ENCODE measurements around the gene C15orf61. TPM values are rescaled to one million over a fixed set of nuclear protein-coding genes. Genes with fewer than 3 reads are reported as not detected.

Gene C15orf61
- polyA plus RNA-seq, 2 of the 4 experiments (the other 2 are of a cell fraction): 3.6 to 5.9 TPM

GRCh38 chr15:67510597-67511190 lies 10.2 kb upstream of the C15orf61 start:
- TF ChIP-seq, protein P1, sequence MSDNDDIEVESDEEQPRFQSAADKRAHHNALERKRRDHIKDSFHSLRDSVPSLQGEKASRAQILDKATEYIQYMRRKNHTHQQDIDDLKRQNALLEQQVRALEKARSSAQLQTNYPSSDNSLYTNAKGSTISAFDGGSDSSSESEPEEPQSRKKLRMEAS (IDR thresholded peaks at IDR 0.05): no peak
- no peak for TF ChIP-seq ZFP36 (IDR thresholded peaks at IDR 0.05; ENCODE audit: borderline replicate concordance, partially characterized antibody)
- no peak for TF ChIP-seq RNF2 (IDR thresholded peaks at IDR 0.05; ENCODE audit: borderline replicate concordance, low read depth)
- no peak for TF ChIP-seq TFCP2L1 (CRISPR knock-in tag; IDR thresholded peaks at IDR 0.05)
- TF ChIP-seq, protein P2, sequence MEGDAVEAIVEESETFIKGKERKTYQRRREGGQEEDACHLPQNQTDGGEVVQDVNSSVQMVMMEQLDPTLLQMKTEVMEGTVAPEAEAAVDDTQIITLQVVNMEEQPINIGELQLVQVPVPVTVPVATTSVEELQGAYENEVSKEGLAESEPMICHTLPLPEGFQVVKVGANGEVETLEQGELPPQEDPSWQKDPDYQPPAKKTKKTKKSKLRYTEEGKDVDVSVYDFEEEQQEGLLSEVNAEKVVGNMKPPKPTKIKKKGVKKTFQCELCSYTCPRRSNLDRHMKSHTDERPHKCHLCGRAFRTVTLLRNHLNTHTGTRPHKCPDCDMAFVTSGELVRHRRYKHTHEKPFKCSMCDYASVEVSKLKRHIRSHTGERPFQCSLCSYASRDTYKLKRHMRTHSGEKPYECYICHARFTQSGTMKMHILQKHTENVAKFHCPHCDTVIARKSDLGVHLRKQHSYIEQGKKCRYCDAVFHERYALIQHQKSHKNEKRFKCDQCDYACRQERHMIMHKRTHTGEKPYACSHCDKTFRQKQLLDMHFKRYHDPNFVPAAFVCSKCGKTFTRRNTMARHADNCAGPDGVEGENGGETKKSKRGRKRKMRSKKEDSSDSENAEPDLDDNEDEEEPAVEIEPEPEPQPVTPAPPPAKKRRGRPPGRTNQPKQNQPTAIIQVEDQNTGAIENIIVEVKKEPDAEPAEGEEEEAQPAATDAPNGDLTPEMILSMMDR (IDR thresholded peaks at IDR 0.05): no peak
- no peak for FAIRE-seq
- ChIA-PET CTCF (interaction anchor here (1.6 to 2.1 kb wide), 2 partner anchors 11 to 36 kb away, joined by 3 to 8 read pairs; no protein-coding TSS in a partner anchor), POLR2A (interaction anchor here (1.6 kb wide), 1 partner anchor 10 kb away, joined by 4 read pairs; the partner anchor contains the start of gene C15orf61)
- Histone ChIP-seq H3K4me1 (peaks cover 14% of the 10 kb centered on the region; the same call in 2 of the 3 replicates), H3K4me3 (no peak overlapping the region), H3K9me3 (no peaks in the 10 kb centered on the region), H3K27ac (no peak overlapping the region), H3K4me2 (peak overlapping the region; percentile 0; the same call in 1 of the 3 replicates)
- DNase-seq (ENCODE audit: low read depth in 1 of 2, low spot score in 1 of 2): no peak
- 74% methylated on average over 7 of the region's 7 CpGs for WGBS (ENCODE audit: missing lambda C conversion rate)
- ATAC-seq: no peak

GRCh38 chr15:67511606-67512005 lies 9.3 kb upstream of the C15orf61 start:
- no peak for ATAC-seq
- Histone ChIP-seq H3K27ac (no peak overlapping the region), H3K4me1 (peaks cover 14% of the 10 kb centered on the region; the same call in 2 of the 3 replicates), H3K4me2 (no peak overlapping the region), H3K9me3 (no peaks in the 10 kb centered on the region), H3K4me3 (no peak overlapping the region)
- WGBS (ENCODE audit: missing lambda C conversion rate): 88% methylated on average over 3 of the region's 3 CpGs
- DNase-seq (ENCODE audit: low read depth in 1 of 2, low spot score in 1 of 2): no peak
- POLR2A ChIA-PET: no interaction called here
- no peak for TF ChIP-seq CHD4 (IDR thresholded peaks at IDR 0.05; ENCODE audit: borderline replicate concordance)
- no peak for TF ChIP-seq HOXA7 (CRISPR knock-in tag; IDR thresholded peaks at IDR 0.05)
- TF ChIP-seq HOXB13 (CRISPR knock-in tag; IDR thresholded peaks at IDR 0.05; ENCODE audit: low read depth): no peak
- no peak for TF ChIP-seq NPAS2 (CRISPR knock-in tag; IDR thresholded peaks at IDR 0.05; ENCODE audit: borderline replicate concordance)
- no peak for TF ChIP-seq KDM1A (IDR thresholded peaks at IDR 0.05; ENCODE audit: low read depth)
- no peak for TF ChIP-seq RCOR1 (IDR thresholded peaks at IDR 0.05; ENCODE audit: low read depth, low read length)
- no peak for TF ChIP-seq JUN (IDR thresholded peaks at IDR 0.05)
- TF ChIP-seq CEBPB (IDR thresholded peaks at IDR 0.05): no peak
- TF ChIP-seq CBX2 (IDR thresholded peaks at IDR 0.05; ENCODE audit: borderline replicate concordance, low read depth): no peak
- TF ChIP-seq ESRRA (IDR thresholded peaks at IDR 0.05; ENCODE audit: borderline replicate concordance, low read length): no peak
- TF ChIP-seq EP300 (IDR thresholded peaks at IDR 0.05): no peak
- TF ChIP-seq SMC3 (IDR thresholded peaks at IDR 0.05): no peak
- TF ChIP-seq, protein P2 (IDR thresholded peaks at IDR 0.05): no peak
- TF ChIP-seq, protein P3, sequence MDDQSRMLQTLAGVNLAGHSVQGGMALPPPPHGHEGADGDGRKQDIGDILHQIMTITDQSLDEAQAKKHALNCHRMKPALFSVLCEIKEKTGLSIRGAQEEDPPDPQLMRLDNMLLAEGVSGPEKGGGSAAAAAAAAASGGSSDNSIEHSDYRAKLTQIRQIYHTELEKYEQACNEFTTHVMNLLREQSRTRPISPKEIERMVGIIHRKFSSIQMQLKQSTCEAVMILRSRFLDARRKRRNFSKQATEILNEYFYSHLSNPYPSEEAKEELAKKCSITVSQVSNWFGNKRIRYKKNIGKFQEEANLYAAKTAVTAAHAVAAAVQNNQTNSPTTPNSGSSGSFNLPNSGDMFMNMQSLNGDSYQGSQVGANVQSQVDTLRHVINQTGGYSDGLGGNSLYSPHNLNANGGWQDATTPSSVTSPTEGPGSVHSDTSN (IDR thresholded peaks at IDR 0.05): no peak
- no peak for TF ChIP-seq ATOH8 (CRISPR knock-in tag; IDR thresholded peaks at IDR 0.05; ENCODE audit: low read depth)
- TF ChIP-seq FOSB (CRISPR knock-in tag; IDR thresholded peaks at IDR 0.05): no peak
- TF ChIP-seq RARB (CRISPR knock-in tag; IDR thresholded peaks at IDR 0.05): no peak
- CTCF ChIA-PET: interaction anchor here (0.5 to 2.1 kb wide), 5 partner anchors 10 to 599 kb away, joined by 3 to 8 read pairs (median 3); no protein-coding TSS in a partner anchor
- FAIRE-seq: no peak
